GM10266 (cell line): ENCODE data around the gene HMCN1.

ENCODE experiments used
- DNase-seq: peaks from one replicate; pipeline ENCODE4 v3.0.0; 2012; ENCODE audit errors: extremely low spot score
- CTCF ChIP-seq: IDR thresholded peaks from 2 replicates; pipeline ENCODE4 v1.5.1; 2012; ENCODE audit warnings: mild to moderate bottlenecking, low read depth; ENCODE audit not compliant: control insufficient read depth, insufficient read depth; ENCODE audit errors: missing control alignments

HMCN1 gene

GRCh38 chr1:185721553-185721952 lies 12.6 kb upstream of the HMCN1 start:
- DNase-seq: no peak
- TF ChIP-seq CTCF: no peak

- no peak for TF ChIP-seq CTCF
- no peak for DNase-seq
Observed at GRCh38 chr1:185722098-185722497, 12.1 kb upstream of the HMCN1 start.

GRCh38 chr1:185727726-185728125 lies 6.5 kb upstream of the HMCN1 start:
- no peak for DNase-seq
- TF ChIP-seq CTCF: no peak

- TF ChIP-seq CTCF: no peak
Observed at GRCh38 chr1:185731446-185731845, 2.7 kb upstream of the HMCN1 start.

GRCh38 chr1:185732951-185733350 lies 1.2 kb upstream of the HMCN1 start:
- no peak for TF ChIP-seq CTCF
- DNase-seq: no peak

More at GRCh38 chr1:185731446-185731845, 2.7 kb upstream of the HMCN1 start:
- DNase-seq: no peak

GRCh38 chr1:185734929-185735700 lies 924 bp downstream of the HMCN1 start:
- no peak for TF ChIP-seq CTCF
- no peak for DNase-seq

- no peak for TF ChIP-seq CTCF
- DNase-seq: no peak
Observed at GRCh38 chr1:185735701-185736064, 1.5 kb downstream of the HMCN1 start.
